K562 (cell line): ENCODE results near the gene PDE2A. TPM values are rescaled to one million over a fixed set of nuclear protein-coding genes. Genes with fewer than 3 reads are reported as not detected.

ENCODE experiments used
- EHMT2 ChIP-seq: fragments of 450-650 bp; IDR thresholded peaks from 2 replicates; pipeline ENCODE4 v1.6.1; 2018; ENCODE audit warnings: antibody characterized with exemption
- MBD2 ChIP-seq: sonication (generic); IDR thresholded peaks from 2 replicates; pipeline ENCODE4 v1.6.1; 2016; ENCODE audit warnings: low read depth, borderline replicate concordance
- MXI1 ChIP-seq: IDR thresholded peaks from 2 replicates; pipeline ENCODE4 v1.6.1; 2011; ENCODE audit warnings: low read depth, mild to moderate bottlenecking, improper control_type of control experiment, low read length
- NEUROD1 ChIP-seq: fragments of 150-350 bp; IDR thresholded peaks from 2 replicates; pipeline ENCODE4 v1.6.1; 2014; ENCODE audit warnings: borderline replicate concordance, low read length, low read depth; ENCODE audit not compliant: partially characterized antibody
- PHB2 ChIP-seq: fragments of 450-650 bp; IDR thresholded peaks from 2 replicates; pipeline ENCODE4 v1.6.1; 2017; ENCODE audit warnings: low read depth
- SNIP1 ChIP-seq: fragments of 450-650 bp; IDR thresholded peaks from 2 replicates; pipeline ENCODE4 v1.7.1; 2017; ENCODE audit warnings: low read depth, mild to moderate bottlenecking
- TAF7 ChIP-seq: fragments of 450-650 bp; IDR thresholded peaks from 2 replicates; pipeline ENCODE4 v1.6.1; 2016; ENCODE audit warnings: missing genetic modification characterization, missing compliant biosample characterization
- THRAP3 ChIP-seq: fragments of 450-650 bp; IDR thresholded peaks from 2 replicates; pipeline ENCODE4 v1.6.1; 2016; ENCODE audit warnings: mild to moderate bottlenecking, inconsistent platforms, borderline replicate concordance
- WHSC1 ChIP-seq: IDR thresholded peaks from one replicate; pipeline ENCODE4 v1.6.1; 2012; ENCODE audit warnings: low read length, control low read depth, inconsistent platforms
- ZBTB8A ChIP-seq: fragments of 450-650 bp; IDR thresholded peaks from 2 replicates; pipeline ENCODE4 v1.6.1; 2018; ENCODE audit warnings: mild to moderate bottlenecking, moderate library complexity; ENCODE audit not compliant: partially characterized antibody
- ZNF143 ChIP-seq: sonication (generic); formaldehyde crosslinking; IDR thresholded peaks from 2 replicates; pipeline ENCODE4 v1.9.0; 2022; ENCODE audit warnings: mild to moderate bottlenecking, missing genetic modification reagents
- ZNF24 ChIP-seq: fragments of 450-650 bp; IDR thresholded peaks from 2 replicates; pipeline ENCODE4 v1.6.1; 2016
- polyA plus RNA-seq, 8 experiments: library from polyadenylated mRNA; depleted of rRNA in 4 of 8; stranded (reverse) in 5 of 8; unstranded in 3 of 8; fragments of >200 nt; fragmentation: Nextera tagmentation in 2 of 8; fragmentation: Illumina TruSeq in 1 of 8; extraction: Ambion mirVana in 2 of 8; extraction: Trizol in 1 of 8; gene quantifications; 2 replicates each; pipeline versions ENCODE4 v1.2.1 to v1.2.3, GENCODE V29; 2011 to 2014; ENCODE audit warnings: inconsistent platforms in 1 of 8, missing spikeins in 1 of 8
- total RNA-seq, 7 experiments: library from RNA; depleted of rRNA in 6 of 7; stranded (reverse); fragments of >200 nt in 6 of 7; fragmentation: Illumina TruSeq in 2 of 7; extraction: Trizol in 2 of 7; gene quantifications; 2 replicates each; pipeline versions ENCODE4 v1.2.1 to v1.2.3, GENCODE V29; 2011 to 2021; ENCODE audit warnings: low replicate concordance in 1 of 7
- TF ChIP-seq, protein P1 (sequence below): fragments of 250-450 bp; sonication (Bioruptor Pico); IDR thresholded peaks from 2 replicates; pipeline ENCODE4 v1.6.1; 2021; ENCODE audit warnings: mild to moderate bottlenecking
- TF ChIP-seq, protein P2 (sequence below): fragments of 450-650 bp; IDR thresholded peaks from 2 replicates; pipeline ENCODE4 v1.6.1; 2016; ENCODE audit warnings: low read depth
- TF ChIP-seq, protein P3 (sequence below): fragments of 450-650 bp; IDR thresholded peaks from 2 replicates; pipeline ENCODE4 v1.6.1; 2017; ENCODE audit warnings: antibody characterized with exemption
- TF ChIP-seq, protein P4 (sequence below): sonication (generic); formaldehyde crosslinking; IDR thresholded peaks from 2 replicates; pipeline ENCODE4 v1.8.1; 2022; ENCODE audit warnings: missing genetic modification reagents

Gene PDE2A
- total and polyA plus RNA-seq, 9 of the 15 experiments (the other 6 are each of a cell fraction or from before 2014, with no cell fraction given), result 0.07 to 15.2 (median 1.6) TPM; not detected in 1

DNA sequence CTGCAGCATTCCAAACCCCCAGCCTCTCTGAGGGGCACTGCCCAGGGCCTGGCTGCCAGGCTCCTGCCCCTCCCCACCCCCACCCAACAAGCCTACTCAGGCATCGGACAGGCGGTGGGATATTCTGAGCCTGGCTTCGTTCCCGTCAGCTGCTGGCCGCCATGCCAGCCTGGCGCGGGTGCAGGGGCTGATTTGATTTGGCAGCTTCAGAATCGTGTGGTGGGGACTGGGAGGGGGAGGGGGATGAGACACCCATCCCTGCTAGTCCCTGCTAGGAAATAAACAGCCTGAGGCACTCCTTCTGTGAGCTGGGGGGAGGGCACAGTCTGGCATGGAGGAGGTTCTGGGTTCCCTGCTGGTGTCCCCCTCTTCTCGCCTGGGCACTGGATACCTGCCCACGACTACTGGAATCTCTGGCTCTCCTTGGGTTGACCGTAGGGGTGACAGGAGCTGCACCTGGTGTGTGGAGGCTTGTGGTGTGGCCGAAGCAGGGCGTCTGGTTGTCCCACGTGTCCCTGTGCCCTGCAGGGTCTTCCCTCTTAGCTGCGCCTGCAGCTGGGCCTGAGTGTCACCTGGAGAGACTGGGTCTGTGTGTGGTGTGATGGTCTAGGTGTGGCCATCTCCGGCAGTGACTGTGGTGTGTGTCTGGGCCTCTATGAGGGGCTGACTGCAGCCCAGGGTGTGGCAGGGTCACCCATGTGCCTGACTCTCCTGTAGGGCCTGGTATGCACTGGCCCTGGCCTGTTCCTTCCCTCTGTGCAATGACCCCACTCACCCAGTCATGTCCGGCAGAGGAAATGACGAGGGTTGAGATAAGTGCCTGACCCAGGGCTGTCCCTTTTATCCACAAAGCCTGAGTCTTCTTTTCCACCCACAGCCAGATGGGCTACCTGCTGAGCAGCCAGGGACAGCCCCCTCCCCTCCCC lies 42.2 kb downstream of the PDE2A start (continued):
- TF ChIP-seq MXI1 (no peak), ZNF143 (no peak), SNIP1 (no peak), THRAP3 (no peak), PHB2 (no peak), MBD2 (no peak), WHSC1 (no peak), NEUROD1 (no peak), ZNF24 (no peak), TAF7 (no peak), ZBTB8A (no peak), EHMT2 (no peak)
- TF ChIP-seq, protein P1, sequence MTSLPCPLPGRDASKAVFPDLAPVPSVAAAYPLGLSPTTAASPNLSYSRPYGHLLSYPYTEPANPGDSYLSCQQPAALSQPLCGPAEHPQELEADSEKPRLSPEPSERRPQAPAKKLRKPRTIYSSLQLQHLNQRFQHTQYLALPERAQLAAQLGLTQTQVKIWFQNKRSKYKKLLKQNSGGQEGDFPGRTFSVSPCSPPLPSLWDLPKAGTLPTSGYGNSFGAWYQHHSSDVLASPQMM (CRISPR knock-in tag), result no peak
- TF ChIP-seq, protein P2, sequence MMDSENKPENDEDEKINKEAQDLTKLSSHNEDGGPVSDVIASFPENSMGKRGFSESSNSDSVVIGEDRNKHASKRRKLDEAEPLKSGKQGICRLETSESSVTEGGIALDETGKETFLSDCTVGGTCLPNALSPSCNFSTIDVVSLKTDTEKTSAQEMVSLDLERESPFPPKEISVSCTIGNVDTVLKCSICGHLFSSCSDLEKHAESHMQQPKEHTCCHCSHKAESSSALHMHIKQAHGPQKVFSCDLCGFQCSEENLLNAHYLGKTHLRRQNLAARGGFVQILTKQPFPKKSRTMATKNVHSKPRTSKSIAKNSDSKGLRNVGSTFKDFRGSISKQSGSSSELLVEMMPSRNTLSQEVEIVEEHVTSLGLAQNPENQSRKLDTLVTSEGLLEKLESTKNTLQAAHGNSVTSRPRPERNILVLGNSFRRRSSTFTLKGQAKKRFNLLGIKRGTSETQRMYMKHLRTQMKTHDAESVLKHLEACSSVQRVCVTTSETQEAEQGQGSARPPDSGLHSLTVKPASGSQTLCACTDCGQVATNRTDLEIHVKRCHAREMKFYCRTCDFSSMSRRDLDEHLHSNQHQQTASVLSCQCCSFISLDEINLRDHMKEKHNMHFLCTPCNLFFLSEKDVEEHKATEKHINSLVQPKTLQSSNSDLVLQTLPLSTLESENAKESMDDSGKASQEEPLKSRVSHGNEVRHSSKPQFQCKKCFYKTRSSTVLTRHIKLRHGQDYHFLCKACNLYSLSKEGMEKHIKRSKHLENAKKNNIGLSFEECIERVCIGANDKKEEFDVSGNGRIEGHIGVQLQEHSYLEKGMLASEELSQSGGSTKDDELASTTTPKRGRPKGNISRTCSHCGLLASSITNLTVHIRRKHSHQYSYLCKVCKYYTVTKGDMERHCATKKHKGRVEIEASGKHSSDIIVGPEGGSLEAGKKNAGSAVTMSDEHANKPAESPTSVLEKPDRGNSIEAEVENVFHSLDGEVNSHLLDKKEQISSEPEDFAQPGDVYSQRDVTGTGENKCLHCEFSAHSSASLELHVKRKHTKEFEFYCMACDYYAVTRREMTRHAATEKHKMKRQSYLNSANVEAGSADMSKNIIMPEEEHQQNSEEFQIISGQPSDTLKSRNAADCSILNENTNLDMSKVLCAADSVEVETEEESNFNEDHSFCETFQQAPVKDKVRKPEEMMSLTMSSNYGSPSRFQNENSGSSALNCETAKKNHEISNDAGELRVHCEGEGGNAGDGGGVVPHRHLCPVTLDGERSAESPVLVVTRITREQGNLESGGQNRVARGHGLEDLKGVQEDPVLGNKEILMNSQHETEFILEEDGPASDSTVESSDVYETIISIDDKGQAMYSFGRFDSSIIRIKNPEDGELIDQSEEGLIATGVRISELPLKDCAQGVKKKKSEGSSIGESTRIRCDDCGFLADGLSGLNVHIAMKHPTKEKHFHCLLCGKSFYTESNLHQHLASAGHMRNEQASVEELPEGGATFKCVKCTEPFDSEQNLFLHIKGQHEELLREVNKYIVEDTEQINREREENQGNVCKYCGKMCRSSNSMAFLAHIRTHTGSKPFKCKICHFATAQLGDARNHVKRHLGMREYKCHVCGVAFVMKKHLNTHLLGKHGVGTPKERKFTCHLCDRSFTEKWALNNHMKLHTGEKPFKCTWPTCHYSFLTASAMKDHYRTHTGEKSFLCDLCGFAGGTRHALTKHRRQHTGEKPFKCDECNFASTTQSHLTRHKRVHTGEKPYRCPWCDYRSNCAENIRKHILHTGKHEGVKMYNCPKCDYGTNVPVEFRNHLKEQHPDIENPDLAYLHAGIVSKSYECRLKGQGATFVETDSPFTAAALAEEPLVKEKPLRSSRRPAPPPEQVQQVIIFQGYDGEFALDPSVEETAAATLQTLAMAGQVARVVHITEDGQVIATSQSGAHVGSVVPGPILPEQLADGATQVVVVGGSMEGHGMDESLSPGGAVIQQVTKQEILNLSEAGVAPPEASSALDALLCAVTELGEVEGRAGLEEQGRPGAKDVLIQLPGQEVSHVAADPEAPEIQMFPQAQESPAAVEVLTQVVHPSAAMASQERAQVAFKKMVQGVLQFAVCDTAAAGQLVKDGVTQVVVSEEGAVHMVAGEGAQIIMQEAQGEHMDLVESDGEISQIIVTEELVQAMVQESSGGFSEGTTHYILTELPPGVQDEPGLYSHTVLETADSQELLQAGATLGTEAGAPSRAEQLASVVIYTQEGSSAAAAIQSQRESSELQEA, result no peak
- TF ChIP-seq, protein P3, sequence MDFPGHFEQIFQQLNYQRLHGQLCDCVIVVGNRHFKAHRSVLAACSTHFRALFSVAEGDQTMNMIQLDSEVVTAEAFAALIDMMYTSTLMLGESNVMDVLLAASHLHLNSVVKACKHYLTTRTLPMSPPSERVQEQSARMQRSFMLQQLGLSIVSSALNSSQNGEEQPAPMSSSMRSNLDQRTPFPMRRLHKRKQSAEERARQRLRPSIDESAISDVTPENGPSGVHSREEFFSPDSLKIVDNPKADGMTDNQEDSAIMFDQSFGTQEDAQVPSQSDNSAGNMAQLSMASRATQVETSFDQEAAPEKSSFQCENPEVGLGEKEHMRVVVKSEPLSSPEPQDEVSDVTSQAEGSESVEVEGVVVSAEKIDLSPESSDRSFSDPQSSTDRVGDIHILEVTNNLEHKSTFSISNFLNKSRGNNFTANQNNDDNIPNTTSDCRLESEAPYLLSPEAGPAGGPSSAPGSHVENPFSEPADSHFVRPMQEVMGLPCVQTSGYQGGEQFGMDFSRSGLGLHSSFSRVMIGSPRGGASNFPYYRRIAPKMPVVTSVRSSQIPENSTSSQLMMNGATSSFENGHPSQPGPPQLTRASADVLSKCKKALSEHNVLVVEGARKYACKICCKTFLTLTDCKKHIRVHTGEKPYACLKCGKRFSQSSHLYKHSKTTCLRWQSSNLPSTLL, result no peak
- TF ChIP-seq, protein P4, sequence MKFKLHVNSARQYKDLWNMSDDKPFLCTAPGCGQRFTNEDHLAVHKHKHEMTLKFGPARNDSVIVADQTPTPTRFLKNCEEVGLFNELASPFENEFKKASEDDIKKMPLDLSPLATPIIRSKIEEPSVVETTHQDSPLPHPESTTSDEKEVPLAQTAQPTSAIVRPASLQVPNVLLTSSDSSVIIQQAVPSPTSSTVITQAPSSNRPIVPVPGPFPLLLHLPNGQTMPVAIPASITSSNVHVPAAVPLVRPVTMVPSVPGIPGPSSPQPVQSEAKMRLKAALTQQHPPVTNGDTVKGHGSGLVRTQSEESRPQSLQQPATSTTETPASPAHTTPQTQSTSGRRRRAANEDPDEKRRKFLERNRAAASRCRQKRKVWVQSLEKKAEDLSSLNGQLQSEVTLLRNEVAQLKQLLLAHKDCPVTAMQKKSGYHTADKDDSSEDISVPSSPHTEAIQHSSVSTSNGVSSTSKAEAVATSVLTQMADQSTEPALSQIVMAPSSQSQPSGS, result no peak
